Kidney tubule cell (primary cell): ENCODE measurements around the gene TBC1D16.
"Not testable (repeated sequence)": the region's sequence is repeated elsewhere in the genome, so short reads cannot be mapped to it uniquely, and the experiment has no call there.

Experiments used
- DNase-seq: peaks from one replicate; pipeline ENCODE4 v3.0.0-alpha.2; 2018; ENCODE audit warnings: low spot score

Gene TBC1D16

GRCh38 chr17:80002690-80003490, 32.8 kb downstream of the TBC1D16 start:
- no peak for DNase-seq

DNA sequence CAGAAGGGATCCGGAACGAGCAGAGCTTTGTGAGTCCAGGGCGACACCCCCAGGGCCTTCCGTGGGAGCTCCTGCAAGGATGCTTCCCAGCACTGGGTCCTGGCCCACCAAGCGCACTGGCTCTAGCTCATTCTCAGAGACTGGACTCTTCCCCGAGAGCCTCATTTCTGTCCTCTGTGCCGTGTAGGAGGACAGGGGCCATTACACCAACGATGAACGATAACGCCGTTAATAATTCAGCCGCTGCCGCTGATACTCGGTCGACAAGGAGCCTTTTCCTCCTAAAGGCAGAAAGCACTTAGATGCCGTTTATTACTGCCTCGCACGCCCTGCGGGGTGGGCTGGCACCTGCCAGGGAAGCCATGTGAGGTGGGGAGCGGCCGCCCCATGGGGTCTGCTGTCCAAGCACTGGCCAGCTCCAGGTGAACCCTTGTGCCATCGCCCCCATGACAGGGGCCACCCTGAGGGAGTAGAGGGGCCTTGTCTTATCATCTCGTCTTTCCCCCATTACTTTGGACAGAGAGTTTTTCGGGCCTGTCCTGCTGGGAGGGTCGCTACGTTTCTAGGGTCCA, 33.5 kb downstream of the TBC1D16 start:
- DNase-seq: no peak

GRCh38 chr17:80000981-80001775, 34.5 kb downstream of the TBC1D16 start:
- no peak for DNase-seq

GRCh38 chr17:80000136-80000535, 35.5 kb downstream of the TBC1D16 start:
- no peak for DNase-seq

DNA sequence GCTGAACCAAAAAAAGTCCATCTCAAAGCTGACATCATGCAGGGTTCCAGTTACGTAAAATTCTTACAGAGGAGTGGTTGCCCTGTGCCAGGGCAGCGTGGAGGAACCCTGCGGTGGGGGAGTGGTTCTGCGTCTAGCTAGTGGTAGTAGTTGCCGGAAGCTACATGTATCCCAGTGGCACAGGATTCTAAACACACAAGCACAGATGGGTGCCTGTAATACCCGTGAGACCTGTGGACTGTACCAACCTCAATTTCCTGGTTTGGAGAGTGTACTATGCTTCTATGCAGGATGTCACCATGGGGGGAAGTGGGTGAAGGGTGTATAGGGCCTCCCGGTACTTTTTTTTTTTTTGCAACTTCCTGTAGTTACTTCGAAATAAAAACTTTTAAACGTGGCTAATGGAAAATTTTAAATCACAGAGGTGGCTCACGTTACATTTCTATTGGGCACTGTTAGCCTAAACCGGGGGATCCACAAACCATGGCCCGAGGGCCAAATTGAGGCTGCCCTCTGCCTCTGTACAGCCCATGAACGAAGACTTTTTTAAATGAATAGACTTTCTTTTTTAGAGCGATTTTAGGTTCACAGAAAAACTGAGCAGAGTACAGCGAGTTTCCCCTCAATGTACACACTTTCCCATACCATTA, 38.5 kb downstream of the TBC1D16 start:
- no peak for DNase-seq

DNA sequence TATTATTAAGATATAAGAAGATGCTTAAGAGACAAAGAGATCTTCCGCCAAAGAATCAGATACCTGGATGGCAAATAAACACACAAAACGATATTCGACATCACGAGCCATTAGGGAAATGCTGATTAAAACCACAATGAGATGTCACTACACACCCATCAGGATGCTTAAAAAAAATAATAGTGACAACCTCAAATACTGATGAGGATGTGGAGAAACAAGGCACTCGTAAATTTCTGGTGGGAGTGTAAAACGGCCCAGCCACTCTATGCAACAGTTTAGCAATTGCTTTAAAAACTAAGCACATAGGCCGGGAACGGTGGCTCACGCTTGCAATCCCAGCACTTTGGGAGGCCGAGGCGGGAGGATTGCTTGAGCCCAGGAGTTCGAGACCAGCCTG, 39.4 kb downstream of the TBC1D16 start:
- DNase-seq: no peak

GRCh38 chr17:79995696-79996095, 40.0 kb downstream of the TBC1D16 start:
- DNase-seq: no peak

DNA sequence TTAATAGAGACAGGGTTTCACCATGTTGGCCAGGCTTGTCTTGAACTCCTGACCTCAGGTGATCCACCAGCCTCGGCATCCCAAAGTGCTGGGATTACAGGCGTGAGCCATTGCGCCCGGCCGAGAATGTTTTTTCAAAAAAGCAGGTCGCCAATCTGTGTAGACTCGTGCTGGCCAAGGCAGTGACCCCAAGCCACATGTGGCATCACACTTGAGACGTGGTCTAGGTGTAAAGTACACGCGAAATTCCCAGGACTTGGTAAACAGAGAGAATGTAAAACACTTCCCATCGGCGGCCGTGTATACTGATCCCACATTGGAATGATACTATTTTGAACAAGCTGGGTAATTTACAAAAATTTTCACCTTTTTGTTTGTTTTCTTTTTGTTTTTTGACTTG, 41.1 kb downstream of the TBC1D16 start:
- DNase-seq: no peak

DNA sequence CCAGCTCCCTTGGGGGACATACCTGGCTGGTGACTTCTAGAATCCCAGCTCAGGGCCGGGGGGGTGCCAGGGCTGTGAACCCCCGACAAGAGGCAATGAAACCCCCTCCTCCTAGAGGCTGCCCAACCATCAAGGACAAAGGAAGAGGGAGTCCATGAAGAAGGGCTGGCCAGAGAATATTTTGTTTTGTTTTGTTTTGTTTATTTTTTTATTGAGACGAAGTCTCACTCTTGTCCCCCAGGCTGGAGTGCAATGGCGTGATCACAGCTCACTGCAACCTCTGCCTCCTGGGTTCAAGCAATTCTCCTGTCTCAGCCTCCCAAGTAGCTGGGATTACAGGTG, 41.5 kb downstream of the TBC1D16 start:
- not testable (repeated sequence) for DNase-seq

DNA sequence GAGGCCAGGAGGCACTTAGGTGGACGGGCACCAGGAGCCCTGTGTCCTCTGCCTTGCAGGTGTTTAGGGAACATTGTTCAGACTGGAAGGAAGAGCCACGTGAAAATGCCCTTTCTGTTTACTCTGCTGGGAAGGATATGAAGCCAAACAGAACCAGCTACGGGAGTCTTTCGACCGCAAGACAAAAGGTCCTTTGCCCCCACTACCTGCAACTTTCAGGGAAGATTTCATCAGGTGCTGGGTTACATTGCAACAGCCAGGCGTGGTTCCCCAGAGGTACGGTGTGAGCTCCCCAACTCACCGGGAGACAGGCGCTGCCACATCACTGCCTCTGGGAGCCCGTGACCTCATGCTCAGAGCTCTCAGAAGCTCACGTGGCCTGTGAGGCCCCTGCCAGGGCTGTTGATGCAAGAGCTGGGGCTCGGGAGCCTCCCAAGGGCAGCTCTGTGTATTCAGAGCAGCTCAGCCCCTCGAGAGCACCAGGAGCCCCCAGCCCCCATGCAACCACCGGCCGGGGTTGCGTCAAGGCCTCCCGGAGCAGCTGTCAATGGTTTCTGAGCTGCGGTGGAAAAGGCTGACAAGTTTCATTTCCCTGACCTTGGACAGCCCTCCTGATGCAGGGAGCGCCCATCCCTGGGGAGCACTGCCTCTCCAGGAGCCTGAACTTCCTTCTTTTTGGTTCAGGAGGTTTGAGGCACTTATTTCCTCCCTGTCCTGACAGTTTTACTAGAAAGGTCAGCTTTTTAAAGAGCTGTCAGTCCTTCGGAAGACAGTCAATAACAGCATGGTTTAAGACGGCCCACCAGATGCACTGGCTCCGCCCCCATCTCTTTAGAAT, 42.1 kb downstream of the TBC1D16 start:
- DNase-seq: peak; percentile 82

DNA sequence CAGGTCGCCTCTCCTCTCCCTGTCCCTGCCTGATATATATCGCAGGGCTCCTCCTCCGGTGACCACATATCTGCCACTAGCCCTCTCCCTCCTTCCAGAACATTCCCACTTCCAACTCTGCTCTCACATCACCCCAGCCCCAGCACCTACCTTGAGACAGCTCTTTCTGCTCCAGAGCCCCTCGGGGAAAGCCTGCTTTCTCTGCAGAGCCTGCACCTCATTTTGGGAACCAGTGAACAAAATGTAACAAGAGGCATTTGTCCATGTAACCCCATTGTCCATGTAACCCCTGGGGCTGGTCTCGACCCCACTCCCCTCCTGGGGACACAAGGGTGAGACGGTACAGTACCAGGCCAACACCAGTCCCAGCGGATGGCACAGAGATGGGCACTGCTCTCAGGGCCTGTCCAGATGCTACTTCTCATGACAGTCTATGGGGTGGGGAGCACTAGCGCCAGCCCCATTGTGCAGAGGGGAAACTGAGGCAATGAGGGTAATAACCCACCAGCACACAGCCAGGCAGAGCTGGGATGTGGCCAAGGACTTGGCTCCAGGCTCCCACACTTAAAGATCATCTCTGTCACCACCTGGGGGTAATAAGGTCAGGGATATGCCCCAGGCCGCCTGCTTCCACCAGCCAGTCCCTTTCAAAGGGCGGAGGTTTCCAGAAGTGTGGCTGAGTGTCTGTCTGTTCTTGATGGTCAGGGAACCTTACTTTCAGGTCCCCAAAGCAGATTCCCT, 42.9 kb downstream of the TBC1D16 start:
- no peak for DNase-seq

DNA sequence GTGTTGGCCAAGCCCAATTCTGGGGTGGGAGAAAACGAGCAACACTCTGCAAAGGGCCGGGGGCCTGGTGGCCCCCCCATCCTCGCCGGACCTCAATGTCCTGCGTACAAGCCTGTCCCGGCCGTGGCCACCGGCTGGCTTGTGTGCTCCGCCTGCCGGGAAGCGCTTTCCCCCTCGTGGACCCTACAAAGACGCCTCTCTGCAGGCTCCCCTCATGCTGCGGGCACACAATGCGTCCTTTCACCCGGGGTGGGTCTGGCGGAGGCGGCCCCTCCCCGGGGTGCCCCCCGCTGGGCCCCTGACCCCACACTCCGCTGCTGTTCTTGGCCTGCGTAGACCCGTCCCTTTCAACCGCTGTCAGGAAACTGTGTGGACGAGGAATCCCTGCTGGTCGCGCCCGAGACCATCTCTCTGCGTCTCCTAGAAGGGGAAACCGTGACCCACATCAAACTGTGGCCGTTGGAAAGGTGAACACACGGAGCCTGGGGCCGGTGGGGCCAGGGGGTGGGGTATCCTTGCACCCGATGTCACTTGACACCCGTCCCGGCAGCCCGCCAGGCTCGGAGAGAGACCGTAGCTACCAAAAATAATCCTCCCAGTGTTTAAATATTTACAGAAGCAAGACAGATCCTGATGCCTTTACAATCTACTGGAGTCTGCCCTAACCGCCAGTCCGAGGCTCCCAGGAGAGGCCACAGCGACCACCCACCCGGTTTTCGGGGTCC, 43.6 kb downstream of the TBC1D16 start:
- DNase-seq: no peak

DNA sequence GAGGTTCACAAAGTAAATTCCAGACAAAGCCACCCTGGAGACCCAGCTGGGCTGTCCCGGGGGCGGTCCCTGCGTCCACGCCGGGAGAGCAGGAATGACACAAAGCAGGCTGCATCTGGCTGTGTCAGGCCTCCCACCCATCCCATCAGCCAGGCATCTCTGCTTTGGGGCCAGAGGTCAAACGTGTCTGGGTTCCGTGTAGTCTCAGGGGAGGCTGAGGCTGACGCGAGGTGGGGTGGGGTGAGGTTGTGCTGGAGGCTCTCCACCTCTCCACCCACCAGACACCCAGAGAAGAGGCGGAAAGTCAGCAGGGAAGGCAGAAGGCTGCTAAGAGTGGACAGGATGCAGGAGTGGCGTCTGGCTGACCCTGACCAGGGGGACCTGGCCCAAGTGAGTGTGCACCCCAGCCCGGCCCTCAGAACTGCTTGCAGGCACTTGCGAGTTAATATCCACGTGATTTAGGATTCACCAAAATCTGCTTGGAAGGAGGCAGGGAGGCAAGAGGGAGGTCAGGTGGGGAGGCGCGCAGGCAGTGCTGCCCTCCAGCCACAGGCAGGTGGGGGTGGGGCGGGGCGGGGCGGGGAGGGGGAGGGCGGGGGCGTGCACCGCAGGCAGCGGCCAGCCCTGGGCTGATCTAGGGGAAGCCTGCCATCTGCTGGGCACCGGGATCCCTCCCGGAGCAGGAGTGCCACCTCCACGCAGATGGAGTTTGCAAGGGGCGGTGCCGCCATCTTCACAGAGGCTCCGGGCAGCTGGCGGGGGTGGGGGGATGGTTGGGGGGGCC, 44.3 kb downstream of the TBC1D16 start:
- peak; percentile 81 for DNase-seq

- DNase-seq: no peak
Observed at GRCh38 chr17:79990704-79991103, 45.0 kb downstream of the TBC1D16 start.

DNA sequence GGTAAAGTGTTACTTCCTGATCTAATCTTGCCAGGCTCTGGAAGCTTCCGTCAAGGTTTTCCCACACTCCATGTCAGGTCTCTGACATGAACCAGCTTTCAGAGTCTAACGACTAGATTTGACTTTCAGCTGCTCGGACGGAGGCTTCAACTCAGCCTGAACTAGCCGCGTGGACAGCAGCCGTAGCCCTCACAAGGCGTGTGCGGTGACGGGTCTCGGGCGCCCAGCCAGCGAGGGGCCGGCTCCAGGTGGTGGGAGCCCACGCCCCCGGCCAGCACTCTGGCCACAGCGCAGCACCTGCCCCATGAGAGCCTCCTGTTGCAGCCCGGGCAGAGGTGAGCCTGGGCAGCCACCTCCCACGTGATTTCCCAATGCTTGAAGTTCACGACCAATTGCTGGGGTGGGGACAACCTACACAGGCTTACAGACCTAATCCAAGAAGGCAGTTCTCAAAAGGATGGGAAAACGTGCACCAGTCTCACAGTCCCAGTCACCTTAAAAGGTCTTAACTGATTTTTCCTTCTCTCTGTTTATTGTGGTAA, 45.5 kb downstream of the TBC1D16 start:
- no peak for DNase-seq

GRCh38 chr17:79989106-79989835, 46.4 kb downstream of the TBC1D16 start:
- DNase-seq: no peak

DNA sequence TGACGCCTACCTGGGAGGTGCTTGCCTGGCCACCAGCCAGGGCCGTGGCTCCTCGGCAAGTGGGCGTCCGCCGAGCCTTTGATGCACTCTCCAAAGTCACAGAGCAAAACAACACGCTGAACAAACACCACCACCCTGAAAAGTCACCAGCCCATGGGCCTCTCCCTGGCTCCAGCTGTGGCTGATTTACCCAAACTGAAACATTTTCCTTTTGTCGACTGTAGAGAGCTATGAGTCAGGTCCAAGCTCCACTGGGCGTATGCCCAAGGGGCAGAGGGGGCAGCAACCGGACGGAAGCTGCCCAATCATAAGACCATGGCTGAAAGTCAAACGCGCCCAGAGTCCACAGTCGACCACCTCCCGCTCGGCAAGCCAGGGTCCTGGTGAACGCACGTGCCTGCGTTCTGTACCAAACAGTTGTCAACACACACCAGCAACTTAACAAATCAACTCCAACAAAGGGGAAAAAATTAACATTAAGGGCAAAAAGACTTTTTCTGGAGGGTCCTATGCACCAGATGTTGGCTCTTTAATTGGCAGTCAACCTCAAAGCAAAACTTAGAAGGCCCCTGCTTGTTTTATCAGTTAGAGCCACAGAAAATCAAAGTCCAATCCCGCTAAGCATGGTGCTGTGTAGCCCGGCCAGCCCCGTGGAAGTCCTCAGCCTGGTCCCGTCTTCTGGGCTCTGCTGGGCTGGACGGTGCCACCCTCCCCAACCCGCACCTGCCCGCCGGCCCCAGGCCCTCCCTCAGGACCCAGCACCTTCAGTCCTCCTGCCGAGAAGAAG, 47.3 kb downstream of the TBC1D16 start:
- peak; percentile 81 for DNase-seq

- DNase-seq: no peak
Observed at GRCh38 chr17:79987935-79988184, 47.8 kb downstream of the TBC1D16 start.
